Measurements from ENCODE around the gene PPP4R4.
"Not testable (repeated sequence)": the region's sequence is repeated elsewhere in the genome, so short reads cannot be mapped to it uniquely, and the experiment has no call there.

PPP4R4 gene

GRCh38 chr14:94276898-94277561, 102.9 kb downstream of the PPP4R4 start:
- H3K27me3 ChIP-seq (ENCODE audit: insufficient read depth, low read length); H3K36me3 ChIP-seq (ENCODE audit: insufficient read depth, low read length): not testable (repeated sequence)

GRCh38 chr14:94278731-94279130, 104.6 kb downstream of the PPP4R4 start:
- no peaks in the 10 kb centered on the region for H3K27me3 ChIP-seq (ENCODE audit: insufficient read depth, low read length)
- H3K4me1 ChIP-seq (ENCODE audit: insufficient read depth, low read length) = no peaks in the 10 kb centered on the region
- no peak overlapping the region for H2AFZ ChIP-seq (ENCODE audit: low read depth, low read length)
- H3K36me3 ChIP-seq (ENCODE audit: insufficient read depth, low read length) = no peaks in the 10 kb centered on the region
- no peak overlapping the region for H3K4me3 ChIP-seq (ENCODE audit: low read length)
- H3K9me3 ChIP-seq (ENCODE audit: low read length) = no peaks in the 10 kb centered on the region

More at GRCh38 chr14:94276898-94277561, 102.9 kb downstream of the PPP4R4 start:
- not testable (repeated sequence) for H3K4me1 ChIP-seq (ENCODE audit: insufficient read depth, low read length); H3K9me3 ChIP-seq (ENCODE audit: low read length); H2AFZ ChIP-seq (ENCODE audit: low read depth, low read length); H3K4me3 ChIP-seq (ENCODE audit: low read length)

- Histone ChIP-seq H3K27me3 (ENCODE audit: insufficient read depth, low read length) (no peaks in the 10 kb centered on the region), H2AFZ (ENCODE audit: low read depth, low read length) (no peak overlapping the region), H3K4me3 (ENCODE audit: low read length) (no peak overlapping the region), H3K36me3 (ENCODE audit: insufficient read depth, low read length) (no peaks in the 10 kb centered on the region), H3K4me1 (ENCODE audit: insufficient read depth, low read length) (no peaks in the 10 kb centered on the region), H3K9me3 (ENCODE audit: low read length) (no peaks in the 10 kb centered on the region)
These were observed 109.0 kb downstream of the PPP4R4 start for GRCh38 chr14:94282991-94283723.

- Histone ChIP-seq H3K36me3 (ENCODE audit: insufficient read depth, low read length) (no peaks in the 10 kb centered on the region), H3K9me3 (ENCODE audit: low read length) (no peaks in the 10 kb centered on the region), H2AFZ (ENCODE audit: low read depth, low read length) (no peak overlapping the region), H3K4me1 (ENCODE audit: insufficient read depth, low read length) (no peaks in the 10 kb centered on the region), H3K27me3 (ENCODE audit: insufficient read depth, low read length) (no peaks in the 10 kb centered on the region), H3K4me3 (ENCODE audit: low read length) (no peak overlapping the region)
These were observed 110.1 kb downstream of the PPP4R4 start for GRCh38 chr14:94284221-94284620.

GRCh38 chr14:94285158-94285557, 111.0 kb downstream of the PPP4R4 start:
- Histone ChIP-seq H3K9me3 (ENCODE audit: low read length) (no peaks in the 10 kb centered on the region), H3K4me1 (ENCODE audit: insufficient read depth, low read length) (no peaks in the 10 kb centered on the region), H3K36me3 (ENCODE audit: insufficient read depth, low read length) (no peaks in the 10 kb centered on the region), H3K27me3 (ENCODE audit: insufficient read depth, low read length) (no peaks in the 10 kb centered on the region), H3K4me3 (ENCODE audit: low read length) (no peak overlapping the region), H2AFZ (ENCODE audit: low read depth, low read length) (no peak overlapping the region)

- Histone ChIP-seq H3K4me1 (ENCODE audit: insufficient read depth, low read length) (no peaks in the 10 kb centered on the region), H3K4me3 (ENCODE audit: low read length) (no peak overlapping the region), H2AFZ (ENCODE audit: low read depth, low read length) (no peak overlapping the region), H3K9me3 (ENCODE audit: low read length) (no peaks in the 10 kb centered on the region), H3K36me3 (ENCODE audit: insufficient read depth, low read length) (no peaks in the 10 kb centered on the region), H3K27me3 (ENCODE audit: insufficient read depth, low read length) (no peaks in the 10 kb centered on the region)
These were observed 114.7 kb downstream of the PPP4R4 start for GRCh38 chr14:94288610-94289465.

GRCh38 chr14:94290197-94290596, 116.1 kb downstream of the PPP4R4 start:
- Histone ChIP-seq H2AFZ (ENCODE audit: low read depth, low read length) (no peak overlapping the region), H3K27me3 (ENCODE audit: insufficient read depth, low read length) (no peaks in the 10 kb centered on the region), H3K4me3 (ENCODE audit: low read length) (no peak overlapping the region), H3K36me3 (ENCODE audit: insufficient read depth, low read length) (no peaks in the 10 kb centered on the region), H3K4me1 (ENCODE audit: insufficient read depth, low read length) (no peaks in the 10 kb centered on the region), H3K9me3 (ENCODE audit: low read length) (no peaks in the 10 kb centered on the region)

- Histone ChIP-seq H3K36me3 (ENCODE audit: insufficient read depth, low read length) (no peaks in the 10 kb centered on the region), H3K4me3 (ENCODE audit: low read length) (no peak overlapping the region), H3K27me3 (ENCODE audit: insufficient read depth, low read length) (no peaks in the 10 kb centered on the region), H3K9me3 (ENCODE audit: low read length) (no peaks in the 10 kb centered on the region), H2AFZ (ENCODE audit: low read depth, low read length) (no peak overlapping the region), H3K4me1 (ENCODE audit: insufficient read depth, low read length) (no peaks in the 10 kb centered on the region)
These were observed 117.2 kb downstream of the PPP4R4 start for GRCh38 chr14:94291159-94291905.

GRCh38 chr14:94291906-94292525, 117.9 kb downstream of the PPP4R4 start:
- Histone ChIP-seq H3K9me3 (ENCODE audit: low read length) (no peaks in the 10 kb centered on the region), H2AFZ (ENCODE audit: low read depth, low read length) (no peak overlapping the region), H3K4me1 (ENCODE audit: insufficient read depth, low read length) (no peaks in the 10 kb centered on the region), H3K27me3 (ENCODE audit: insufficient read depth, low read length) (no peaks in the 10 kb centered on the region), H3K4me3 (ENCODE audit: low read length) (no peak overlapping the region), H3K36me3 (ENCODE audit: insufficient read depth, low read length) (no peaks in the 10 kb centered on the region)

GRCh38 chr14:94292526-94292871, 118.4 kb downstream of the PPP4R4 start:
- Histone ChIP-seq H3K9me3 (ENCODE audit: low read length) (no peaks in the 10 kb centered on the region), H3K27me3 (ENCODE audit: insufficient read depth, low read length) (no peaks in the 10 kb centered on the region), H2AFZ (ENCODE audit: low read depth, low read length) (no peak overlapping the region), H3K4me1 (ENCODE audit: insufficient read depth, low read length) (no peaks in the 10 kb centered on the region), H3K36me3 (ENCODE audit: insufficient read depth, low read length) (no peaks in the 10 kb centered on the region), H3K4me3 (ENCODE audit: low read length) (no peak overlapping the region)

GRCh38 chr14:94292872-94293577, 118.9 kb downstream of the PPP4R4 start, which contains the start of gene SERPINA10:
Gene SERPINA10 (minus strand): TSS chr14:94293268. CDS start chr14:94290593, 2,675 bp downstream.
- H3K4me1 ChIP-seq (ENCODE audit: insufficient read depth, low read length) = no peaks in the 10 kb centered on the region
- no peak within 1 kb of the TSS for H2AFZ ChIP-seq (ENCODE audit: low read depth, low read length)
- no peaks in the 10 kb centered on the region for H3K27me3 ChIP-seq (ENCODE audit: insufficient read depth, low read length)
- H3K9me3 ChIP-seq (ENCODE audit: low read length) = no peaks in the 10 kb centered on the region
- no peak within 1 kb of the TSS for H3K4me3 ChIP-seq (ENCODE audit: low read length)
- H3K36me3 ChIP-seq (ENCODE audit: insufficient read depth, low read length) = no peaks in the 10 kb centered on the region

GRCh38 chr14:94293578-94293924, 119.4 kb downstream of the PPP4R4 start:
- H2AFZ ChIP-seq (ENCODE audit: low read depth, low read length) = no peak overlapping the region
- no peaks in the 10 kb centered on the region for H3K4me1 ChIP-seq (ENCODE audit: insufficient read depth, low read length)
- H3K4me3 ChIP-seq (ENCODE audit: low read length) = no peak overlapping the region
- no peaks in the 10 kb centered on the region for H3K9me3 ChIP-seq (ENCODE audit: low read length)
- no peaks in the 10 kb centered on the region for H3K36me3 ChIP-seq (ENCODE audit: insufficient read depth, low read length)
- H3K27me3 ChIP-seq (ENCODE audit: insufficient read depth, low read length) = no peaks in the 10 kb centered on the region

Data from neuron (in vitro differentiated cells).